Naive thymus-derived CD4-positive, alpha-beta T cell (primary cell): ENCODE measurements around the gene ZNF197. TPM values are rescaled to one million over a fixed set of nuclear protein-coding genes. Genes with fewer than 3 reads are reported as not detected.
A peak's percentile ranks its signal among the peaks of the same experiment; 100 is the strongest.
"Not testable (repeated sequence)": the region's sequence is repeated elsewhere in the genome, so short reads cannot be mapped to it uniquely, and the experiment has no call there.

ENCODE experiments used
- ATAC-seq: fragments of 150-1000 bp; cut with Tn5 transposase; 2 replicates; pipeline ENCODE4 v1.10.0; 2021; ENCODE audit warnings: mild to moderate bottlenecking, moderate library complexity
- CTCF ChIA-PET: fragments of 350-600 bp; sonication (Branson Sonifier 250); formaldehyde crosslinking; loops from one replicate; lab custom pipeline; 2021; ENCODE audit warnings: antibody characterized with exemption; lab: Charles Lee
- POLR2A ChIA-PET: fragments of 350-600 bp; sonication (Branson Sonifier 250); formaldehyde crosslinking; loops from one replicate; lab custom pipeline; 2021; ENCODE audit warnings: antibody characterized with exemption, inconsistent platforms; lab: Charles Lee
- DNase-seq, 9 donors: peaks; one replicate each; pipeline versions ENCODE4 v3.0.0 to v3.0.0-alpha.2; 2020 to 2022; ENCODE audit warnings: mixed read lengths in 1 of 9
- H3K27ac ChIP-seq: one replicate; pipeline ENCODE4 v1.7.0; 2013; ENCODE audit warnings: mild to moderate bottlenecking, low read depth, low read length, moderate library complexity
- H3K27me3 ChIP-seq, 2 donors: one replicate each; pipeline ENCODE4 v1.7.0; 2013; ENCODE audit warnings: low read length in 2 of 2, mild to moderate bottlenecking in 2 of 2, moderate library complexity in 2 of 2; ENCODE audit not compliant: control insufficient read depth in 2 of 2, insufficient read depth in 2 of 2
- H3K36me3 ChIP-seq, 3 experiments: 1 replicate in 2 of 3; 2 replicates in 1 of 3; pipeline ENCODE4 v1.7.0; 2013; ENCODE audit warnings: low read length in 3 of 3, mild to moderate bottlenecking in 3 of 3, moderate library complexity in 1 of 3; ENCODE audit not compliant: insufficient read depth in 3 of 3, control insufficient read depth in 2 of 3
- H3K4me1 ChIP-seq, 2 donors: one replicate each; pipeline ENCODE4 v1.7.0; 2013; ENCODE audit warnings: low read length in 2 of 2, mild to moderate bottlenecking in 2 of 2, moderate library complexity in 1 of 2; ENCODE audit not compliant: control insufficient read depth in 2 of 2, insufficient read depth in 2 of 2
- H3K4me3 ChIP-seq: 2 replicates; pipeline ENCODE4 v1.7.0; 2013; ENCODE audit warnings: mild to moderate bottlenecking, low read length
- H3K9me3 ChIP-seq, 3 experiments: 1 replicate in 2 of 3; 2 replicates in 1 of 3; pipeline ENCODE4 v1.7.0; 2013; ENCODE audit warnings: low read length in 3 of 3; ENCODE audit not compliant: control insufficient read depth in 2 of 3
- H3K27ac Mint-ChIP-seq, 9 donors: one replicate each; pipeline ENCODE4 v1.8.0; 2020 to 2022; ENCODE audit warnings: mixed read lengths in 9 of 9, mild to moderate bottlenecking in 8 of 9, moderate library complexity in 5 of 9, inconsistent platforms in 2 of 9
- H3K27me3 Mint-ChIP-seq, 5 donors: one replicate each; pipeline ENCODE4 v1.8.0; 2021 to 2022; ENCODE audit warnings: mixed read lengths in 5 of 5, mild to moderate bottlenecking in 1 of 5
- H3K36me3 Mint-ChIP-seq, 5 donors: one replicate each; pipeline ENCODE4 v1.8.0; 2020 to 2022; ENCODE audit warnings: mixed read lengths in 5 of 5, mild to moderate bottlenecking in 3 of 5, inconsistent platforms in 1 of 5
- H3K4me1 Mint-ChIP-seq, 7 donors: one replicate each; pipeline ENCODE4 v1.8.0; 2020 to 2022; ENCODE audit warnings: mixed read lengths in 7 of 7, mild to moderate bottlenecking in 3 of 7, inconsistent platforms in 1 of 7
- H3K4me3 Mint-ChIP-seq, 10 donors: one replicate each; pipeline ENCODE4 v1.8.0; 2020 to 2022; ENCODE audit warnings: mild to moderate bottlenecking in 10 of 10, mixed read lengths in 10 of 10, moderate library complexity in 6 of 10, inconsistent platforms in 2 of 10
- H3K9me3 Mint-ChIP-seq, 11 donors: one replicate each; pipeline ENCODE4 v1.8.0; 2020 to 2022; ENCODE audit warnings: mixed read lengths in 11 of 11, mild to moderate bottlenecking in 4 of 11, inconsistent platforms in 1 of 11, moderate library complexity in 1 of 11
- intact Hi-C, 2 donors: fragments of 100-400 bp; cut with micrococcal nuclease; formaldehyde crosslinking; loops; one replicate each; pipeline ENCODE4 v1.15.1; 2023
- polyA plus RNA-seq, 2 donors: library from polyadenylated mRNA; unstranded; fragments of 300-500 nt; fragmentation: Illumina TruSeq; gene quantifications; one replicate each; pipeline ENCODE4 v1.2.3, GENCODE V29; 2021
- total RNA-seq, 6 experiments: library from RNA in 5 of 6; stranded (reverse) in 5 of 6; gene quantifications; 1 replicate in 5 of 6; 2 replicates in 1 of 6; pipeline ENCODE4 v1.2.3 and lab custom pipeline; 2021 to 2026

The ZNF197 gene
- total and polyA plus RNA-seq, 7 experiments from 2014 or later, result 5.2 to 15.6 (median 7.0) TPM

DNA sequence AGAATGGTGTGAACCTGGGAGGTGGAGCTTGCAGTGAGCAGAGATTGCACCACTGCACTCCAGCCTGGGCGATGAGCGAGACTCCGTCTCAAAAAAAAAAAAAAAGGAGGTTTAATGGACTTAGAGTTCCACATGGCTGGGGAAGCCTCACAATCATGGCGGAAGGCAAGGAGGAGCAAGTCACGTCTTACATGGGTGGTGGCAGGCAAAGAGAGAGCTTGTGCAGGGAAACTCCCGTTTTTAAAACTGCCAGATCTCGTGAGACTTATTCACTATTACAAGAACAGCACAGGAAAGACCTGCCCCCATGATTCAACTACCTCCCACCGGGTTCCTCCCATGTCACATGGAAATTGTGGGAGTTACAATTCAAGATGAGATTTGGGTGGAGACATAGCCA, 48.6 kb downstream of the ZNF197 start:
- intact Hi-C loops, CTCF ChIA-PET, H3K27ac ChIP-seq, POLR2A ChIA-PET, H3K4me3 Mint-ChIP-seq, ATAC-seq, H3K27ac Mint-ChIP-seq, H3K4me1 Mint-ChIP-seq, DNase-seq, H3K36me3 ChIP-seq, H3K4me3 ChIP-seq, H3K4me1 ChIP-seq, H3K27me3 ChIP-seq, H3K27me3 Mint-ChIP-seq: not testable (repeated sequence)
- Mint-ChIP-seq H3K9me3 (peaks cover 7 to 72% (median 32%) of the 10 kb centered on the region in 11 donors), H3K36me3 (peaks cover 0 to 26% (median 22%) of the 10 kb centered on the region in 5 donors)
- H3K9me3 ChIP-seq, result peaks cover 0 to 15% (median 0%) of the 10 kb centered on the region in 3 experiments

DNA sequence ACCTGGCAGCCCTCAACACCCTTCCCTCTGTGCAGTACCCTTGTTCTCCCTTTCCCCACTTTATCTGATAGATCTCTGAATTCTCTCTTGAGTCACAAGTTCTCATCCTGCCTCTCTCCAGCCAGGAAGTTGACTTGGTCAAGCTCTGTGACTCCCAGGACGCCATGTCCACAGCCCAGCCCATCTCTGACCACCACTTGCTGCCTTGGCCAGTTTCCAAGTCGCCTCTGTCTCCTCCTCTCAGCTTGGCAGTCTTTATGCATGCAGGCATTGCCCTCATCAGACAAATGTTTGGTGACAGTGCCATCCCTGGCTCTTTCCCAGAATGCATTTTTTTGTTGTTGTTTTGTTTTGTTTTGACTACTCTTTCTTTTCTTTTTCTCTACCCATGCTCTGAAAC, 49.4 kb downstream of the ZNF197 start:
- no peak overlapping the region for H3K27ac Mint-ChIP-seq
- Histone ChIP-seq H3K9me3 (peaks cover 0 to 20% (median 0%) of the 10 kb centered on the region in 3 experiments), H3K4me3 (no peak overlapping the region), H3K36me3 (no peaks in the 10 kb centered on the region), H3K4me1 (no peaks in the 10 kb centered on the region), H3K27ac (no peak overlapping the region), H3K27me3 (no peaks in the 10 kb centered on the region)
- H3K27me3 Mint-ChIP-seq, result peaks cover 0 to 7% (median 5%) of the 10 kb centered on the region in 5 donors
- H3K9me3 Mint-ChIP-seq, result peaks cover 7 to 72% (median 32%) of the 10 kb centered on the region in 11 donors
- ATAC-seq, result no peak
- intact Hi-C loops, result no loop called here
- peaks cover 0 to 30% (median 22%) of the 10 kb centered on the region in 5 donors for H3K36me3 Mint-ChIP-seq
- POLR2A ChIA-PET, result no interaction called here
- CTCF ChIA-PET, result no interaction called here
- H3K4me3 Mint-ChIP-seq, result no peak overlapping the region
- DNase-seq, result no peak
- no peaks in the 10 kb centered on the region for H3K4me1 Mint-ChIP-seq

DNA sequence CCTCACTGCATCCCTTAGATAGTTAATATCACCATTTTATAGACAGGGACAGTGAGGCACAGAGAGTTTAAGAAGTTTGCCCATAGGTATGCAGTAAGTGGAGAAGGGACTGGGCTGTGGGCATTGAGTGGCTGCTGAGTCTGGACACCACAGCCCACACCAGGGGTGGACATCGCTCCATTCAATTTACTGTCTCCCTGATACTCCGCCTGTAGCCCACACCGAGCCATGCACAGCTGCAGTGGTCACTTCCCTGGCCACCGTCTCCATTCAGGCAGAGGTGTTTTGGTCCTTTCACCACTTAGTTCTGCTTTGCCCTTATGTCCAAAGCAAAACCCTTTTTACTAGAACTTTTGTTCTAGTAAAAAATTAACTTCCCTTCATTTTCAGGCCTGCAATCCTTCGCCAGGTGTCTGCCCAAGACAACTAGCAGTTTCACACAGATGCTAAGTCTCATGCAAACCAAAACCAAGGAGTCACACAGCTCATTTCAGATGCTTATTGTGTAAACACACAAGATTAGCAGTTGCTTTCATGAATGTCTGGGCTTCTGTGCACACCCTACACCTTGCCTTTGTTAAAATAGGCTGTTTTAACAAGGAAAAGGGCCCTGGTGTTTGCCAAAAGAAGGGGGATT, 53.8 kb downstream of the ZNF197 start:
- peaks cover 0 to 1% (median 0%) of the 10 kb centered on the region in 3 experiments for H3K36me3 ChIP-seq
- no peak overlapping the region for H3K4me3 ChIP-seq
- no peaks in the 10 kb centered on the region for H3K4me1 Mint-ChIP-seq
- H3K4me3 Mint-ChIP-seq, result no peak overlapping the region
- H3K27me3 ChIP-seq, result no peaks in the 10 kb centered on the region
- H3K27ac ChIP-seq, result no peak overlapping the region
- H3K27ac Mint-ChIP-seq, result no peak overlapping the region
- ChIA-PET CTCF (no interaction called here), POLR2A (no interaction called here)
- DNase-seq, result no peak
- H3K4me1 ChIP-seq, result no peaks in the 10 kb centered on the region
- H3K27me3 Mint-ChIP-seq, result peaks cover 0 to 6% (median 0%) of the 10 kb centered on the region in 5 donors
- H3K9me3 ChIP-seq, result peaks cover 0 to 44% (median 0%) of the 10 kb centered on the region in 3 experiments
- intact Hi-C loops, result no loop called here
- peaks cover 11 to 95% (median 42%) of the 10 kb centered on the region in 11 donors for H3K9me3 Mint-ChIP-seq
- no peak for ATAC-seq
- H3K36me3 Mint-ChIP-seq, result peaks cover 5 to 52% (median 38%) of the 10 kb centered on the region in 5 donors

DNA sequence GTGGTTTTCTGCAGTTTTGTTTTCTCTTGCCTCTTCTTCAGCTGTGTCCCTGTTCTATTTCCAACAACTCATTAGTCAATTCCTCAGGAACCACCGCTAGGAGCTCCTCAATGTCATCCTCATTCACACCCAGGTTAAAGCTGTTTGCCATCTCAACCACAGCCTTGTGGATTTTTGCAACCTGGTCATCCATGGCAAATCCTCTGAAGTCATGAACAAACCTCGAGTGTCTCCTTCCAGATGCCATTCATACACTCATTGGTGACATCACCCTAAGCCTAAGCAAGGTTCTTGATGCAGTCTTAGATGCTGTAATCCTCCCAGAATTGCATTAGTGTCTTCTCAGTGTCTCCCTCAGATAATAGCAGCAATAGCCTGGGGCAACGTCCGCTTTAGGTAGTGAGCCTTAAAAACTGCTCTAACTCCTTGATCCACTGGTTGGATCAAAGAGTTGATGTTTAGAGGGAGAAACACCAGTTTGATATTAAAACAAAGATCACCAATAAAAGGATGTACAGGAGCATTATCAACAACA, 56.2 kb downstream of the ZNF197 start:
- ChIA-PET POLR2A (interaction anchor here (1.0 kb wide), 1 partner anchor 26 kb away, joined by 4 read pairs; no protein-coding TSS in a partner anchor), CTCF (no interaction called here)
- no peak overlapping the region for H3K27ac ChIP-seq
- ATAC-seq, result no peak
- Mint-ChIP-seq H3K4me1 (peaks cover 7 to 19% (median 13%) of the 10 kb centered on the region in 7 donors), H3K36me3 (peaks cover 23 to 63% (median 51%) of the 10 kb centered on the region in 5 donors), H3K27ac (no peak overlapping the region), H3K4me3 (no peak overlapping the region), H3K9me3 (peaks cover 16 to 96% (median 46%) of the 10 kb centered on the region in 11 donors), H3K27me3 (peaks cover 0 to 13% (median 11%) of the 10 kb centered on the region in 5 donors)
- H3K4me3 ChIP-seq, result no peak overlapping the region
- H3K9me3 ChIP-seq, result peaks cover 0 to 50% (median 0%) of the 10 kb centered on the region in 3 experiments
- H3K27me3 ChIP-seq, result no peaks in the 10 kb centered on the region
- H3K4me1 ChIP-seq, result no peaks in the 10 kb centered on the region
- H3K36me3 ChIP-seq, result peaks cover 0 to 6% (median 0%) of the 10 kb centered on the region in 3 experiments
- intact Hi-C loops, result no loop called here
- no peak for DNase-seq

DNA sequence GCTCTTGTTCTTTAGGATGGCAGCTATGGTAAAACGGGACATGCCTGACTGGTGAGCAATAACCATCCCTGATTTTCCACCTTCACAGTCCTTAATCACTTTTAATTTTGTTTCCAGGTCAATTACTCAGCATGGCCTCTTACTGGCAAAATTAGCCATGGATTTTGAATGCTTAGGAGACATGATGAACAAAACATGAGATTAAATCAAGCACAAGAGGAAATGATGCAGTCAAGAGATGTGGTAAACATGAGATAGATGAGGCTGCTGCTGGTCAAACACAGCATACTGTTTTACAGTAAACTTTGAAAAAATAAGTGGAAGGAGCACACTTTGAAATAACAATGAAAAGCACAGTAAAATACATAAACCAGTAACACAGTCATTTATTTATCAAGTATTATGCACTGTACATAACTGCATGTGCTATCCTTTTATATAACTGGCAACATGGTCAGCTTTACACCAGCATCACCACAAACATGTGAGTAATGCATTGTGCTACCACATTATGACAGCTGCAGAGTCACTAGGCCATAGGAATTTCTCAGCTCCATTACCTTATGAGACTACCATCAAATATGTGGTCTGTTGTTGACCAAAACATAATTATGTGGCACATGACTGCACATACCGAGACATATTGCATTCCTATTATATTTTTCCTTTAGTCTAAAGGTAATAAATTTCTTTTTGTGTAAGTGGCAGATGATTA, 57.5 kb downstream of the ZNF197 start:
- ChIA-PET POLR2A (no interaction called here), CTCF (interaction anchor here (0.7 kb wide), 1 partner anchor 359 kb away, joined by 3 read pairs; no protein-coding TSS in a partner anchor)
- no peak overlapping the region for H3K4me3 ChIP-seq
- H3K27ac Mint-ChIP-seq, result no peak overlapping the region
- H3K36me3 Mint-ChIP-seq, result peaks cover 23 to 62% (median 48%) of the 10 kb centered on the region in 5 donors
- intact Hi-C loops, result no loop called here
- H3K4me1 Mint-ChIP-seq, result peaks cover 7 to 22% (median 17%) of the 10 kb centered on the region in 7 donors
- peaks cover 1 to 25% (median 11%) of the 10 kb centered on the region in 5 donors for H3K27me3 Mint-ChIP-seq
- DNase-seq (no peak), ATAC-seq (no peak)
- H3K4me1 ChIP-seq, result no peaks in the 10 kb centered on the region
- no peak overlapping the region for H3K4me3 Mint-ChIP-seq
- H3K27ac ChIP-seq, result no peak overlapping the region
- peaks cover 0 to 6% (median 0%) of the 10 kb centered on the region in 3 experiments for H3K36me3 ChIP-seq
- no peaks in the 10 kb centered on the region for H3K27me3 ChIP-seq
- H3K9me3 Mint-ChIP-seq, result peaks cover 22 to 96% (median 44%) of the 10 kb centered on the region in 11 donors
- peaks cover 0 to 50% (median 0%) of the 10 kb centered on the region in 3 experiments for H3K9me3 ChIP-seq

DNA sequence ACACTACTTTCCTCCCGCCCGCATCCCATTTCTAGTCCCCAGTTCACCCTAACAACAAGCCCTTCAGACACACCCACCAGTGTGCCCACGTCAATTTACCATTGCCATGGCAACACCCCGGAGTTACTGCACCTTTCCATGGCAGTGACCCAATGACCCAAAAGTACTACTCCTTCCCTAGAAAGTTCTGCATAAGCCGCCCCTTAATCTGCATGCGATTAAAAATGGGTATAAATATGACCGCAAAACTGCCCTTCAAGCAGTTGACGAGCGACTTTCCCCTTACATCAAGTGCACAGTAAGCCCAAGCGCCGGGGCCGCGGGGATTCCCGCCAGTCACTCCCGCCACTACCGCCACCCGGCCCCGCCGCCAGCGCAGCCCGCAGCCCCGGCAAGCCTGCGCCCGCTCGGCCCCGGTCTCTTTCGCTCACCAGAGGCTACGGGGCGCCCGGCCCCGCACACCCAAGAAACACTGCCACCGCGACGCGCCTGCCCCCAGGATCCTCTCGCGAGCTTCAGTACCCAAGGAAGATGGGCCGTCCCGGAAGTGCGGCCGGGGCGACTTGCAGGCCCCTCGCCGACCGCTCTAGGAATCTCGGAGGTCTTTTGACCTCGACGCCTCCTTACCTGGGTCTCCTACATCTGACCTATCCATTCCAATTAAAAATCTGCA, 60.4 kb downstream of the ZNF197 start:
- peaks cover 0 to 32% (median 0%) of the 10 kb centered on the region in 3 experiments for H3K9me3 ChIP-seq
- H3K9me3 Mint-ChIP-seq, result peaks cover 21 to 91% (median 54%) of the 10 kb centered on the region in 11 donors
- H3K36me3 ChIP-seq, result peaks cover 0 to 6% (median 0%) of the 10 kb centered on the region in 3 experiments
- peak overlapping the region; percentile 26 for H3K27ac ChIP-seq
- H3K4me3 Mint-ChIP-seq, result peak overlapping the region; percentile 76 to 94 (median 86)
- H3K27me3 ChIP-seq, result no peaks in the 10 kb centered on the region
- peak overlapping the region in 8 of 9 donors; percentile 3 to 92 (median 62) for H3K27ac Mint-ChIP-seq
- POLR2A ChIA-PET, result no interaction called here
- CTCF ChIA-PET, result no interaction called here
- intact Hi-C loops, result loop anchor here in 1 of 2 donors (1.0 kb wide), 2 partner anchors 44 to 60 kb away; partner anchors contain the start of genes ZNF197 and ZNF501
- H3K27me3 Mint-ChIP-seq, result peaks cover 12 to 47% (median 28%) of the 10 kb centered on the region in 5 donors
- peaks cover 7 to 22% (median 17%) of the 10 kb centered on the region in 7 donors for H3K4me1 Mint-ChIP-seq
- H3K36me3 Mint-ChIP-seq, result peaks cover 23 to 69% (median 57%) of the 10 kb centered on the region in 5 donors
- H3K4me3 ChIP-seq, result peak overlapping the region; percentile 25
- no peaks in the 10 kb centered on the region for H3K4me1 ChIP-seq
- peak; percentile 79 for ATAC-seq
- DNase-seq, result peak; percentile 7 to 56 (median 31)
